Mononuclear cell (primary cell): Measurements from ENCODE around the gene FEV. TPM values are rescaled to one million over a fixed set of nuclear protein-coding genes. Genes with fewer than 3 reads are reported as not detected.

Experiments
- H3K27me3 ChIP-seq: 2 replicates; pipeline ENCODE4 v1.6.0; 2011; ENCODE audit warnings: low read length, control low read depth; ENCODE audit not compliant: insufficient read depth
- H3K4me1 ChIP-seq: 2 replicates; pipeline ENCODE4 v1.5.1; 2011; ENCODE audit warnings: mild to moderate bottlenecking, low read length, control low read depth; ENCODE audit not compliant: insufficient read depth
- H3K4me3 ChIP-seq: 2 replicates; pipeline ENCODE4 v1.5.1; 2011; ENCODE audit warnings: mild to moderate bottlenecking, low read length, moderate library complexity
- H3K9me3 ChIP-seq: 2 replicates; pipeline ENCODE4 v1.5.1; 2011; ENCODE audit warnings: low read depth, mild to moderate bottlenecking, control low read depth, low read length
- total RNA-seq: library from RNA; depleted of rRNA; stranded (reverse); fragments of >200 nt; gene quantifications from one replicate; pipeline ENCODE4 v1.2.3, GENCODE V29; 2012

The FEV gene
- total RNA-seq = not detected

DNA sequence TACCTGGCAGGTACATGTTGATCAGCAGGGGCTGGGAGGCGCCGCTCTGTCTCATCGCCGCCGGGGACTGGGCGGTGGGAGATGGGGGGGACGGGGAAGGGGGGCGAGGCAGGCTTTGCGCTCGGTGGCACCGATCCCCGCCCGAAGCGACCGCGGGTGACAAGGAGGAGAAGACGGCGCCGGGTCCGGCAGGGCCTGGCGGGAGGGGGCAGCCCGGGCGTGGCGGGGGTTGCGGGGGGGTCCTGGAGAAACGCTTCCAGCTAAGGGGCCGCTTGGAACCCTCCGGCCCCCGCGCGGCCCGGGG is at the start of gene FEV:
Gene FEV, minus strand, starts transcription at position 164 of the 304 bp plus-strand sequence. Its CDS starts 109 bp downstream, at position 55.
- H3K27me3 ChIP-seq = peaks cover 80% of the 10 kb centered on the region
- H3K4me1 ChIP-seq = peaks cover 31% of the 10 kb centered on the region
- H3K4me3 ChIP-seq = no peak within 1 kb of the TSS
- H3K9me3 ChIP-seq = no peaks in the 10 kb centered on the region

DNA sequence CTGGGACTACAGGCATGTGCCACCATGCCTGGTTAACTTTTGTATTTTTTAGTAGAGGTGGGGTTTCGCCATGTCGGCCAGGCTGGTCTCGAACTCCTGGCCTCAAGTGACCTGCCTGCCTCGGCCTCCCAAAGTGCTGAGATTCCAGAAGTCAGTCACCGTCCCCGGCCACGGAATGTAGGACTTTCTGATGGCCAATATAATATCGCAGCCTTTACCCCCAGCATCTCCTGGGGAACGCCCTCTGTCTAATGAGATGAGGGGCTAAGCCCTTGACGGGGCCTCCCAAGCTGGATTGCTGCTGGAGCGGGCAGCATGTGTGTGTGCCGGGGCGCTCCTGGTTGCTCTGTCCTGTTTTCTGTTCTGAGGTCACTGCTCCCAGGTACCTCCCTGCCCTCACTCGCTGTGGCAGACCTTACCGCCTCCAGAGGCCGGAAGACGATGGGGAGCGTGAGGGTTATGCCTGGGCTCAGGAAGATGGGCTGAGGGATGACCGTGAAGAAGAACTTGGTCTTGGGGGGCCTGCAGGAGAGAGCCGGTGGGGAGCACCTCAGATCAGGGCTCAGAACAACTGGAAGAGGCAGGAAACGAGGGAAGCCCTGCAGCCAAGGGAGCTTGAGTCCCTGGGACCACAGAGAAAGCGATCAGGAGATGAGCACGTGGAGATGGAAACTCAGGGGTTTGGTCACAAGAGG is 47.2 kb upstream of the FEV start:
- H3K9me3 ChIP-seq = no peaks in the 10 kb centered on the region
- peaks cover 14% of the 10 kb centered on the region for H3K27me3 ChIP-seq
- H3K4me1 ChIP-seq = no peaks in the 10 kb centered on the region
- no peak overlapping the region for H3K4me3 ChIP-seq

DNA sequence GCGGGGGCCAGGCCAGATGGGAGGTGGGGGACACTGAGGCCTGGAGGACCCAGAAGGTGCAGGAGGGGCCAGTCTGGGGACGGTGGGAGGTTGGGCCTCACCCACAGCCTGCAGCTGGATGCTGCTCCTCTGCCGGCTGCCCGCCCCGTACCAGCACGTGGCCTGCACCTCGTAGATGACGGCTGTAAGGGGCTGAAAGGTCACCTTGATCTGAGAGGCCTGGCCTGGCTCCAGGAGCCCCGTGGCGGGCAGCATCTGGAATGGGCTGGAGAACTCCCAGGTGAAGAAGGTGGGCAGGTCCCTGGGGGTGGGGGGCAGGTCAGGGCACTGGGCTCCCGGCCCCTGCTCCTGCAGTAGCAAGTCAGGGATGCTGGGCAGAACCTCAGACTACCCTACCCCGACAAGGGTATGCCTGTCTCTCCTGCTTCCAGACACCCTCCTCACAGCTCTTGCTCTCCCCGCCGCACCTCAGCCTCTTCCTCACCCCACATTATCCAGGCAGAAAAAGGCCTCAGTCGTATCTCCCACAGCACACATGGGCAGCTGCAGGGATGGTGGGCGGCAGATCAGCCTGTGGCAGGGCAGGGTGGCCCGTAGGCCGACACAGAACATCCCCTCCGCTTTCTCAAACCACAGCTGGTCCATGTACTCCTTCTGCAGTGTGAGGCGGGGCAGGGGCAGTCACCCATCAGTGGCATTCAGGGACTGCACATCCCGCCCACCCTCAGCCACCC is 46.2 kb upstream of the FEV start:
- no peaks in the 10 kb centered on the region for H3K4me1 ChIP-seq
- H3K9me3 ChIP-seq = no peaks in the 10 kb centered on the region
- peaks cover 14% of the 10 kb centered on the region for H3K27me3 ChIP-seq
- no peak overlapping the region for H3K4me3 ChIP-seq

DNA sequence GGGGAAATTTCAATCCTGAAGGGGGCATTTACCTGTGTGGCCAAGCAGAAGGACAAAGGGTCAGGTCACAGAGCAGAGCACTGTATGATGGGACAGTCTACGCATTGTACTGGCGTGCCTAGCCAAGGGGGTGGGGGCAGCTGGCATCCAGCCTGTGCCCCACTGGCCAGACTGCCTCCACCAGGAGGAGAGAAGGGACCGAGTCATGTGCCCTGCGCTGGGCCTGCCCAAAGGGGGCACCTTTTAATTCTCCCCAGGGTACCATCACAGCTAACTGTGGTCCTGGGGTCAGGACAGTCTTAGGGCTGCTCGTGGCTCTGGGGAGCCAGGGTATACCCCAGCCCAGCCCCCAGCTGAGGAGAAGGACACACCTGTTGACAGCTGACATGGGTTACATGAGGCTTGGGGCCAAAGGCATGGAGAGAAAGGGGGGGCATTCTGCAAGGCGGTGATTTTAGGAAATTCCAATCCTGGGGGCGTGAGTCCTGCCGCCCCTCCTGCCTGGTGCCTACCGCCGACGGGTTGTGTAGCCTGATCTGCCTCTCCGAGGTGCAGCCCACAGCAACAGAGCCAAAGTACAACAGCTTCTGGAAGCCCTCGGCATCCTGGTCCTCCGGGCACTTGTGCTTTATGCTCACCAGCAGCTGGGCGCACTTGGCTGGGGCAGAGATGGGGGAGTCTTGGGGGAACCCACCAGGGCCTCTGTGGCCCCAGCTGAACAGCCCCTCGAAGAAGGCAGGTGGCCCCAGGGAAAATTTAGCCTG is 45.4 kb upstream of the FEV start:
- H3K27me3 ChIP-seq = peaks cover 14% of the 10 kb centered on the region
- no peaks in the 10 kb centered on the region for H3K4me1 ChIP-seq
- H3K9me3 ChIP-seq = no peaks in the 10 kb centered on the region
- no peak overlapping the region for H3K4me3 ChIP-seq

DNA sequence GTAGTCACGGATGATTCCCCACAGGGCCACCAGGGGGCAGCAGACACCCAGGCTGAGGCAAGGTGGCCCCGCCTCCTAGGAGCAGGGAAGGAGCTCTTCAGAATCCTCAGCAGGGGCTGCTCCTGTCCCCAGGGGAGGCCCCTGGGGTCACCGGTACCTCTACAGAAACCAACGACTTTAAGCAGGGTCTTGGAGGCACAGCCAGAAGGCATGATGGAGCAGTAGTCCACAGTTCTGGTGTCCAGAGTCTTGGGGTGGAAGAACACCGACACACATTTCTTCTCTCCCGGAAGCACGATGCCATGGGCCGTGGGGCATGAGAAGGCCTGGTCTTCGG is 44.8 kb upstream of the FEV start:
- H3K4me3 ChIP-seq = no peak overlapping the region
- no peaks in the 10 kb centered on the region for H3K9me3 ChIP-seq
- H3K27me3 ChIP-seq = peaks cover 12% of the 10 kb centered on the region
- no peaks in the 10 kb centered on the region for H3K4me1 ChIP-seq

DNA sequence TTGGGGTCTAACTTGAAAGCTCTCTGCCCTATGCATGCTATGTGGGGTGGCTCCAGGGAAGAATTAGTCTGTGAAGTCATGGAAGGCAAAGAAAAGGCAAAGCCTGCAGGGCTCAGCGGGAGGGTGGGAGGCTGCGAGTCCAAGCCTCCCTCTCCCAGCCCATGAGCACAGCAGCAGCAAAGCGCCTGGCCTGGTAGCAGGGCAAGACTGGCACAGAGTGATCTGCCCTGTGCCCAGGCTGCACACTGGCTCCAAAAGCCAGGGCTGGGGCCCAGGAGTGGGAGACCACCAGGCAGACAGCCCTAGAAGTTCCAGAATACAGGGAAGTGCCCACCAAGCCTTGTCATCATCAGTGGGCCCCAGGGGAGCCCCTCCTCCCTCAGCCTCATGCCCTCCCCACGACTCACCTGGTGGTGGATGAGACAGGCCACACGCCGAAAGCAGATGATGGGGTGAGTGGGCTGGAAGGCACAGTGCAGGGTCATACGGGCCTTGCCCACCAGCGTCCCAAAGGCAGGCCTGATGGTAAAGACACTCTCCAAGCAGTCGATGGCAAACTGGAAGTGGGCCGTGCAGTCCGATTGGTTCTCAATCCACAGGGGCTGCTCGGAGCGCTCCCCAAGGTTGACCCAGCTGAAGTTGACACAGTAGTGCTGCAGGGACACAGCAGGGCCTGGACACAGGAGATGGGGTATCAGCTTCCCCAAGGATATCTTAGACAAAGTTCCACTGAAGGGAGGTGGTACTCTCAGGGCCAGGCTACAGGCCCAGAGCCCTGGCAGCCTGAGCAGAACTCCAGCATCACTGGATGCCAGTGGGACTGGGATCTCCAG is 44.2 kb upstream of the FEV start:
- Histone ChIP-seq H3K4me1 (no peaks in the 10 kb centered on the region), H3K4me3 (no peak overlapping the region), H3K27me3 (peaks cover 7% of the 10 kb centered on the region), H3K9me3 (no peaks in the 10 kb centered on the region)

DNA sequence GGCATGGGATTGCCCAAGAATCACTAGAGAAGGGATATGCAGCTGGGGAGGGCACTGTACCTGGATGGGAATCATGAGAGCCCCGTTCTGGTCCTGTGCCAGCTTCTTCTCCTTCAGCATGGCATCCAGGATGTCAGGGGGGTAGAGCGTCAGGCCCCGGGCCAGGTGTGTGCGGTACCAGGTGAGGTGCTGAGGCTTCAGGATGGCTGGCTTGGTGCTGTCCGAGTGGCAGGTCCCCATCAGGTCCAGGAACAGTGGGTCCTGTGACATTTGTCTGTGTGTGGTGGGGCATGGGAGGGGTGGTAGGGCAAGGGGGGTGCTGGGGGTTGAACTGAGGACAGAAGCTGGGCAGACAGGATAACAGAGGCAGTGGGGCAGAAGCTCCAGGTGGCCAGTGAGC is 43.2 kb upstream of the FEV start:
- Histone ChIP-seq H3K27me3 (peaks cover 3% of the 10 kb centered on the region), H3K4me3 (no peak overlapping the region), H3K9me3 (no peaks in the 10 kb centered on the region), H3K4me1 (no peaks in the 10 kb centered on the region)

DNA sequence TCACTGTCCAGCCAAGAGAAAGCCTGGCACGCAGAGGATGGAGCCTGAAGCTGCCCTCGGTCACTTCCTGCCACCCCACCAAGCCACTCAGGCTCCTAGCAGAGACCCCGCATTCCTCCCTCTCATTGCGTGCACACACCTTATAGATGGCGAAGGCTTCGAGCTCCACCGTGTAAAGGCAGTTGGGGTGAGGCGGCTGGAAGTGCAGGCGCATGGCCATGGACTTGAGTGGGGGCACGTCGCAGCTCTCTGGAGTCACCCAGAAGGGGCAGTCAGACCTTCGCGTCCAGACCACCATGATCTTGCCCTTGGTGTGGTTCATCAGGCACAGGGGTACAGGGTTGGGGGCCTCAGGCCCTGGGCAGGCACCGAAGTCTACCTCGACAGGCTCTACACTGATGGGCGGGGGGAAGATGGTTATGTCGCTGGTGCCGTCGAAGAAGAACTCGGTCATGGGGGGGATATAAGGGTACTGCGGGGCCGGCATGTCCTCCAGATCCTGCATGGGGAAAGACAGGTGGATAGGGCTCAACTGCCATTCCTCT is 42.6 kb upstream of the FEV start:
- Histone ChIP-seq H3K4me3 (no peak overlapping the region), H3K27me3 (no peaks in the 10 kb centered on the region), H3K4me1 (no peaks in the 10 kb centered on the region), H3K9me3 (no peaks in the 10 kb centered on the region)

DNA sequence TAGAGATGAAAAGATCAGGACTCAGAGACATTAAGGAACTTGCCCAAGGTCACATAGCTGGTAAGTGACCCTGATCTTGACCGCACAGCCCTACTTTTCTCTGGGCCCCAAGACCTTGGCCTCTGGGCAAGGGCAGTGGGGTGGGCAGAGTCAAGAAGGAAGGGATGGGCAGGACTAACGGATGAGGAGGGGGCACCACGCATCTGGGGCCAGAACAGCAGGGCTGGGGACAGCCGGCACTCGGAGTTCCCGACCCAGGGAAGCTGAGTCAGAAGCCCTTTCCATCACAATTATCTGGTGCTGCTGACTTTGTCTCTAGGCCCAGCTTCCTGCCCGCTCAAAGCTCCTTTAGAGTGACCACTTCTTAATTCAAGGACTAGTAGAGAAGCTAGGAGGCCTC is 42.0 kb upstream of the FEV start:
- Histone ChIP-seq H3K9me3 (no peaks in the 10 kb centered on the region), H3K4me1 (no peaks in the 10 kb centered on the region), H3K4me3 (no peak overlapping the region), H3K27me3 (no peaks in the 10 kb centered on the region)

DNA sequence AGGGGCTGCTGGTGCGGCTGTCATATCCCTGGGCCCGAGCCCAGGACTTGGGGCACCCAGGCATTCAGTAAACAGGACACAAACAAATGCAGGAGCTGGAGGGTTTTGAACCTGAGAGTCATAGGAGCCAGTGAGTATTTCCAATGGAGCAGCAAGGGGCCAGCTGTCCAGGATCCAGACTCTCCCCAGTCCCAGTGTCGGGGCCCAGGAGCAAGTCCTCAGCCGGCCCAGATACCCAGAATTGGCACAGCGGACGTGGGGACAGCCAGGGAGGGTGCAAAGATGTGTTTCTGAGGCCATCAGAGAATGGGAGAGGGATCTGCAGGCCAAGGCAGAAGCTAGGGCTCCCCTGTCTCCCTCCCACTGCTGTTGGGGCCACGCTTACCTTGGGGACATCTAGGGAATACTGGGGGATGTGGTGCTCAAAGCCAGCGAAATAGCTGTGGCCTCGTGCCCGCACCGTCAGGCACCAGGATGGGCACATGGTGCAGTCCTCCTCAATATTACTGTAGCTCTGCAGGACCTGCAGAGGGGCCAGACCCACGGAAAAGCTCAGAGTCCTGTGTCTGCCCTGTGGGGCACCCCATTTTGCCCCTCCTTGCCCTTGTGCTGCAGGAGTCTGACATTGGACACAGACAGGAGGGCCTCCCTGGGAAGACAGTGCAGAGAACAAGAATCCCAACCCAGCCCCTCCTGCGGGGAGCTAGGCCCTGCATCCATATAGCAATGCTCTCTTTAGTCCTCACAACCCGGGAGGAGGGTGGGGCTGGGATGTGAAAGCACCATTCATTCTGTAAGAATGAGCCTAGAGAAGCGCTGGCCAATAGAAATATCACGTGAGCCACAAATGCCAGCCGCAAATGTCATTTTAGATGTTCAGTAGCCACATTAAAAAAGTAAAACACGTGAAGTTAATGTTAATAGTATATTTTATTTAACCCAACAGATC is 40.9 kb upstream of the FEV start:
- Histone ChIP-seq H3K9me3 (no peaks in the 10 kb centered on the region), H3K27me3 (no peaks in the 10 kb centered on the region), H3K4me1 (no peaks in the 10 kb centered on the region), H3K4me3 (no peak overlapping the region)

DNA sequence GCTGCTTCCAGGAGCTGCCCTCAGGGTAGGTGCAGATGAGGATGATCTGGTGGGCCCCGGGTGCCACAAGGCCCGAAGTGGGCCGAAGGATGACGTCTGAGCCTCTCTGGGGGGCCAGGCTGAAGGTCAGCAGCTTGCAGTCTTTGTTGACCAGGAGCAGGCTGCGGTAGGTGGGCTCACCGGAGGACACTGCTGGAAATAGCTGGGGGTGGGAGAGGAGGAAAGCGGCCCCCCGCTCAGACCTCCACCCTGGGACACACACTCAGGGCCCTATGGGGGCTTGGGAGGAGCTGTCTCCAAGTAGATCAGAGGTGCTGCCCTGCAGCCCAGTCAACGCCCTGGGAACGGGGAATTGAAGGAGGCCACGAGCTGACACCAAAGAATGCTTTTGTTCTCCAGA is 39.1 kb upstream of the FEV start:
- Histone ChIP-seq H3K4me1 (no peaks in the 10 kb centered on the region), H3K27me3 (no peaks in the 10 kb centered on the region), H3K4me3 (no peak overlapping the region), H3K9me3 (no peaks in the 10 kb centered on the region)

DNA sequence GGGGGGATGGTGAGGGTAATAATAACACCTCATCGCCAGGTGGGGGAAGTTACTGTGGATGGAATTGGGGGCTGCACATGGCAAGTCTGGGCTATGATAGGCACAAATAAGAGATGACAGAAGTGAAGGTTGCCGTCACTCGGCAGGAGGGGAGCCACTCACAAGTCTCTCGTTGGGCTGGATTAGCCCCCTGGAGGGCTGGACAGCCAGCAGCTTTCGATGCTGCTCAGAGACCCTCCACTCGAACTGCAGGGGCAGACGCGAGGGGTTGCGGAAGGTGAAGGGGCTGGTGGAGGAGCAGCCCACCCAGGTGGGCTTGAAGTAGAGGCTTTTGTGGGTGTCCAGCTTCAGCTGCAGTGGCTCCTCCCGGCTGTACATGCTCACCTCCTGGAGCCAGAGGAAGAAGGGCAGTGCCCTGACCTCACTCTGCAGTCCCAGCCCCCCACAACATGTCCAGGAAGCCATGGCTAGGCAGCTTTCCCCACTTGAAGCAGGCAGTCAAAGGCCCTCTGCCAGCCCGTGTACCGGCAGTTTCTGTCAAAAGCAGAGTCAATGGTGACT is 38.1 kb upstream of the FEV start:
- Histone ChIP-seq H3K27me3 (no peaks in the 10 kb centered on the region), H3K9me3 (no peaks in the 10 kb centered on the region), H3K4me1 (no peaks in the 10 kb centered on the region), H3K4me3 (no peak overlapping the region)

DNA sequence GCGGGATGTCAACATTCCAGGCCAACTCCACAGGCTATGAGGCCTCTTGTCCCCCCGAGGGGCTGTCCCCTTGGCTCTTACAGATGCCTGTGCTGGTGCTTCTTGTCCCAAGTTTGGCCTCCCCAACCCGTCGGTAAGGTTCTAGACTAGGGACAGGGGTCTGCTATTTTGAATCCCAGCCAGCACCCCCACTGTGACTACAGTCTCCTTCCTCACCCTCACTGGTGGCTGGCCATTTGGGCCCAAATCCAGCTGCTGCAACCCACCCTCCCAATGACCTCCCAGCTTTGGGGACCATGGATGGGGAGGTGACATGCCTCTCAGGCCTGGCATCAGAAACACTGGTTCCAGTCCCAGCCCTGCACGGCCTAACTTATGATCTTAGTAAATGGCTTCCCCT is 37.6 kb upstream of the FEV start:
- Histone ChIP-seq H3K9me3 (no peaks in the 10 kb centered on the region), H3K27me3 (no peaks in the 10 kb centered on the region), H3K4me3 (no peak overlapping the region), H3K4me1 (no peaks in the 10 kb centered on the region)

DNA sequence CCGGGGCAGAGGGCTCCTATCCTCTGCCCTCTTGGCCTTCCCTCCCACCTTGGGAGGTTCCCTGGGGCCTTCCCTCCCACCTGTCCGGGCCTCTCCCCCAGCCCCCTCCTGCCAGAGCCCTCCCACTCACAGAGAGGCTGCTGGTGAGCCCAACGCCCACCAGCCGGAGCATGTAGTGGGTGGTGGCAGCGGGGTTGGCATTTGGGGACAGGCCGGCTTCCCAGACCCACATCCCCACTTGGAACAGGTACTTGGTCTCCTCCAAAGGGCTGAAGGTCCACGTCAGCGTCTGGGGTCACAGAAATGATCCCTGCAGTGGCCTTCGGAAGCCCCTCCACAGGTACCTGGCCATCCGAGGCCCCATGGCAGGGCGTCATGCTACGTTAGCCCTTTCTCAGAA is 37.1 kb upstream of the FEV start:
- Histone ChIP-seq H3K4me3 (no peak overlapping the region), H3K27me3 (no peaks in the 10 kb centered on the region)

More for the DNA sequence above, 37.1 kb upstream of the FEV start:
- Histone ChIP-seq H3K4me1 (no peaks in the 10 kb centered on the region), H3K9me3 (no peaks in the 10 kb centered on the region)
